Osteocyte (in vitro differentiated cells): ENCODE results near the gene IFNA5. TPM values are rescaled to one million over a fixed set of nuclear protein-coding genes. Genes with fewer than 3 reads are reported as not detected.

ENCODE experiments used
- DNase-seq: peaks from one replicate; pipeline ENCODE4 v3.0.0; 2021; ENCODE audit warnings: mixed read lengths; ENCODE audit not compliant: unreplicated experiment; ENCODE audit errors: extremely low spot score
- H3K27ac Mint-ChIP-seq: one replicate; pipeline ENCODE4 v1.8.0; 2021; ENCODE audit warnings: mild to moderate bottlenecking, mixed read lengths; ENCODE audit not compliant: unreplicated experiment
- H3K27me3 Mint-ChIP-seq: one replicate; pipeline ENCODE4 v1.8.0; 2021; ENCODE audit warnings: mixed read lengths; ENCODE audit not compliant: unreplicated experiment
- H3K36me3 Mint-ChIP-seq: one replicate; pipeline ENCODE4 v1.8.0; 2021; ENCODE audit warnings: mixed read lengths; ENCODE audit not compliant: unreplicated experiment
- H3K4me1 Mint-ChIP-seq: one replicate; pipeline ENCODE4 v1.8.0; 2021; ENCODE audit warnings: mixed read lengths; ENCODE audit not compliant: unreplicated experiment
- H3K4me3 Mint-ChIP-seq: one replicate; pipeline ENCODE4 v1.8.0; 2021; ENCODE audit warnings: mild to moderate bottlenecking, moderate library complexity, mixed read lengths; ENCODE audit not compliant: unreplicated experiment
- H3K9me3 Mint-ChIP-seq: one replicate; pipeline ENCODE4 v1.8.0; 2021; ENCODE audit warnings: mixed read lengths; ENCODE audit not compliant: unreplicated experiment
- CTCF ChIP-seq: fragments of 200-600 bp; sonication (generic); IDR thresholded peaks from 2 replicates; pipeline ENCODE4 v1.5.0; 2021; ENCODE audit warnings: antibody characterized with exemption, mild to moderate bottlenecking, moderate library complexity
- total RNA-seq: library from RNA; stranded (reverse); gene quantifications from 2 replicates; pipeline ENCODE4 v1.2.1, GENCODE V29; 2021

Gene IFNA5
- total RNA-seq, 1 donor from 2014 or later: not detected

- Mint-ChIP-seq H3K27ac (no peak overlapping the region), H3K27me3 (peaks cover 33% of the 10 kb centered on the region), H3K4me3 (no peak overlapping the region), H3K36me3 (no peaks in the 10 kb centered on the region), H3K9me3 (no peaks in the 10 kb centered on the region), H3K4me1 (no peaks in the 10 kb centered on the region)
- TF ChIP-seq CTCF: no peak
- DNase-seq: no peak
Measured at GRCh38 chr9:21294904-21295538, 10.1 kb downstream of the IFNA5 start.

GRCh38 chr9:21294364-21294774, 10.7 kb downstream of the IFNA5 start:
- H3K36me3 Mint-ChIP-seq: no peaks in the 10 kb centered on the region
- no peaks in the 10 kb centered on the region for H3K4me1 Mint-ChIP-seq
- TF ChIP-seq CTCF: no peak
- DNase-seq: no peak
- peaks cover 34% of the 10 kb centered on the region for H3K27me3 Mint-ChIP-seq
- H3K9me3 Mint-ChIP-seq: no peaks in the 10 kb centered on the region
- no peak overlapping the region for H3K27ac Mint-ChIP-seq
- H3K4me3 Mint-ChIP-seq: no peak overlapping the region

- H3K27ac Mint-ChIP-seq: no peak overlapping the region
- no peak for DNase-seq
- peaks cover 37% of the 10 kb centered on the region for H3K27me3 Mint-ChIP-seq
- peaks cover 3% of the 10 kb centered on the region for H3K9me3 Mint-ChIP-seq
- no peak overlapping the region for H3K4me3 Mint-ChIP-seq
- H3K4me1 Mint-ChIP-seq: no peaks in the 10 kb centered on the region
- TF ChIP-seq CTCF: no peak
- no peaks in the 10 kb centered on the region for H3K36me3 Mint-ChIP-seq
Measured at GRCh38 chr9:21289848-21290247, 15.3 kb downstream of the IFNA5 start.

GRCh38 chr9:21287280-21287679, 17.8 kb downstream of the IFNA5 start:
- no peaks in the 10 kb centered on the region for H3K4me1 Mint-ChIP-seq
- H3K4me3 Mint-ChIP-seq: no peak overlapping the region
- H3K36me3 Mint-ChIP-seq: no peaks in the 10 kb centered on the region
- TF ChIP-seq CTCF: no peak
- H3K27me3 Mint-ChIP-seq: peaks cover 18% of the 10 kb centered on the region
- no peak for DNase-seq
- H3K9me3 Mint-ChIP-seq: peaks cover 3% of the 10 kb centered on the region
- no peak overlapping the region for H3K27ac Mint-ChIP-seq

- no peaks in the 10 kb centered on the region for H3K36me3 Mint-ChIP-seq
- no peak for DNase-seq
- H3K4me1 Mint-ChIP-seq: no peaks in the 10 kb centered on the region
- TF ChIP-seq CTCF: no peak
- H3K27me3 Mint-ChIP-seq: peaks cover 18% of the 10 kb centered on the region
- peaks cover 3% of the 10 kb centered on the region for H3K9me3 Mint-ChIP-seq
- H3K27ac Mint-ChIP-seq: no peak overlapping the region
- no peak overlapping the region for H3K4me3 Mint-ChIP-seq
Measured at GRCh38 chr9:21286659-21287058, 18.5 kb downstream of the IFNA5 start.
